Thoracic aorta (tissue), 2 donors: Measurements from ENCODE around the gene PDE4D. TPM values are rescaled to one million over a fixed set of nuclear protein-coding genes. Genes with fewer than 3 reads are reported as not detected.

ENCODE experiments used
- ATAC-seq: fragments of 150-250 bp; one replicate; pipeline ENCODE4 v1.8.0; 2017; ENCODE audit warnings: low read depth; ENCODE audit not compliant: insufficient number of reproducible peaks, low FRiP score
- DNase-seq: peaks from one replicate; pipeline ENCODE4 v3.0.0-alpha.2; 2020; ENCODE audit warnings: low spot score
- H3K27ac ChIP-seq, 2 donors: fragments of 200-600 bp; sonication (generic); 1 replicate in 1 of 2; 2 replicates in 1 of 2; pipeline ENCODE4 v1.5.1; 2016; ENCODE audit warnings: mild to moderate bottlenecking in 2 of 2, moderate library complexity in 2 of 2
- H3K27me3 ChIP-seq: fragments of 200-600 bp; sonication (generic); replicated peaks from 2 replicates; pipeline ENCODE4 v1.6.0; 2016; ENCODE audit warnings: mild to moderate bottlenecking; ENCODE audit not compliant: insufficient read depth
- H3K36me3 ChIP-seq: fragments of 200-600 bp; sonication (generic); one replicate; pipeline ENCODE4 v1.5.1; 2016
- H3K4me1 ChIP-seq, 2 donors: fragments of 200-600 bp; sonication (generic); 1 replicate in 1 of 2; 2 replicates in 1 of 2; pipeline versions ENCODE4 v1.5.1 to v1.6.0; 2016; ENCODE audit warnings: low read depth in 2 of 2, mild to moderate bottlenecking in 1 of 2; ENCODE audit not compliant: control insufficient read depth in 1 of 2
- H3K4me3 ChIP-seq: fragments of 200-600 bp; sonication (generic); 2 replicates; pipeline ENCODE4 v1.5.1; 2016; ENCODE audit warnings: mild to moderate bottlenecking
- H3K9me3 ChIP-seq: fragments of 200-600 bp; sonication (generic); 2 replicates; pipeline ENCODE4 v1.5.1; 2016
- total RNA-seq, 2 donors: library from RNA; depleted of rRNA; stranded (reverse); fragments of >200 nt; gene quantifications; one replicate each; pipeline versions ENCODE4 v1.1.0 to v1.2.3, GENCODE V29; 2016
- TF ChIP-seq, protein P1 (sequence below): fragments of 200-600 bp; sonication (generic); IDR thresholded peaks from one replicate; pipeline ENCODE4 v1.5.1; 2019; ENCODE audit warnings: antibody characterized with exemption

The PDE4D gene
- total RNA-seq, 2 donors from 2014 or later: 34.0 to 85.8 TPM

DNA sequence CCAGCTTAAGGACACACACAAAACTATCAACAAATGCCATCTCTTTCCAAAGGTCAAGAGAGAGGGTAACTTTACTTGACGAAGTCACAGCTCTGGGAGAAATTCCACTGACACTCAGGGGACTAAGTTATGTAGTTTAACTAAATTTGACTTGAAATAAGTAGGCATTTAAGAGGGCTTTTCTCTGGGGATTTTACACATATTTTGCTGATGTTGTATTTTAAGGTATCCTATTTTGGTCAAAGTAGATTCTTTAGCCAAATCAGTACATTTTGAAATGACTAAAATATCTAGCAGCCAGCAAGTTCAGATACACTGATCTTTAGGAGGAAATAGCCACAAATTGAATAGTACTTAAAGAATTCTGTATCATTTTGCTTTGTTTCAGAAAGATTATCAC, 652.0 kb downstream of the PDE4D start:
- no peaks in the 10 kb centered on the region for H3K9me3 ChIP-seq
- H3K4me1 ChIP-seq: peaks cover 3 to 24% of the 10 kb centered on the region in 2 donors
- ATAC-seq (no peak), DNase-seq (no peak)
- TF ChIP-seq, protein P1, sequence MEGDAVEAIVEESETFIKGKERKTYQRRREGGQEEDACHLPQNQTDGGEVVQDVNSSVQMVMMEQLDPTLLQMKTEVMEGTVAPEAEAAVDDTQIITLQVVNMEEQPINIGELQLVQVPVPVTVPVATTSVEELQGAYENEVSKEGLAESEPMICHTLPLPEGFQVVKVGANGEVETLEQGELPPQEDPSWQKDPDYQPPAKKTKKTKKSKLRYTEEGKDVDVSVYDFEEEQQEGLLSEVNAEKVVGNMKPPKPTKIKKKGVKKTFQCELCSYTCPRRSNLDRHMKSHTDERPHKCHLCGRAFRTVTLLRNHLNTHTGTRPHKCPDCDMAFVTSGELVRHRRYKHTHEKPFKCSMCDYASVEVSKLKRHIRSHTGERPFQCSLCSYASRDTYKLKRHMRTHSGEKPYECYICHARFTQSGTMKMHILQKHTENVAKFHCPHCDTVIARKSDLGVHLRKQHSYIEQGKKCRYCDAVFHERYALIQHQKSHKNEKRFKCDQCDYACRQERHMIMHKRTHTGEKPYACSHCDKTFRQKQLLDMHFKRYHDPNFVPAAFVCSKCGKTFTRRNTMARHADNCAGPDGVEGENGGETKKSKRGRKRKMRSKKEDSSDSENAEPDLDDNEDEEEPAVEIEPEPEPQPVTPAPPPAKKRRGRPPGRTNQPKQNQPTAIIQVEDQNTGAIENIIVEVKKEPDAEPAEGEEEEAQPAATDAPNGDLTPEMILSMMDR: no peak
- H3K4me3 ChIP-seq: no peak overlapping the region
- no peaks in the 10 kb centered on the region for H3K27me3 ChIP-seq
- no peak overlapping the region for H3K27ac ChIP-seq
- H3K36me3 ChIP-seq: no peaks in the 10 kb centered on the region

- Histone ChIP-seq H3K9me3 (no peaks in the 10 kb centered on the region), H3K4me1 (peaks cover 3 to 20% of the 10 kb centered on the region in 2 donors), H3K27me3 (no peaks in the 10 kb centered on the region), H3K27ac (no peak overlapping the region), H3K4me3 (no peak overlapping the region), H3K36me3 (no peaks in the 10 kb centered on the region)
- TF ChIP-seq, protein P1: no peak
- no peak for DNase-seq
- ATAC-seq: no peak
Observed at GRCh38 chr5:59241119-59241518, 652.4 kb downstream of the PDE4D start.

DNA sequence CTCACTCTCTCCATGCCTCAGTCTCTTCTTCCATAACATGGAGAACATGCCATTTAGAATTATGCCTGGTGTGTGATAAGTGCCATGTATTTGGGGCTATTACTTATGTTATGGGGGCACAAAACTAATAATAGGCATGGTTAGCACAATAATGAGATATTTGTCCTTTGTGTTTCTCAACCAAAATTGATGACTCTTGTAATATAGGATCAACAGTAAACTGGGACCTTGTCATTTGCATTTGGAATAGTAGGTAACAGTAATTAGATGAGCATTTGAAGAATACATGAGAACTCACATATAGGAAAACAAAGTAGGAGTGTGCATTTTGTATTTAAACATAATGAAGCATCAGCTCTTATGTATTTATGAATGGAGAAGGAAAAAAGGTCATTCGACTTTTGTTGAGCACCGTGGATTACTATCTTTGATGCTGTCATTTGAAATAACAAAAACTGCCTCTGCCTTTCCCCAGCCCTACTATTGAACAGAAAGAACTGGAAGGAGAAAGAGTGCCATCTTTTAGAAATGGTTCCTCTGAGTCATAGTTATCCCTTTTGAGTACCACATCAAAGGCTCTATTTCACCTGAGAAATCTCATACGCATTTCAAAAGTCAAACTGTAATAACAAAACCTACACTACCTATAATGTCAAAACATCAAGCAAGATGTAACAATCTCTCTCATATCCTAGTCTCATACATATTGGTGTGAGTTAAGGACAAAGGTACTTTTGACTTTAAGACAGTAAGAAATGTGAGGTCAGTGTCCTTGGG, 655.2 kb downstream of the PDE4D start:
- Histone ChIP-seq H3K27ac (no peak overlapping the region), H3K4me3 (no peak overlapping the region), H3K4me1 (peaks cover 0 to 10% of the 10 kb centered on the region in 2 donors), H3K36me3 (no peaks in the 10 kb centered on the region), H3K27me3 (no peaks in the 10 kb centered on the region), H3K9me3 (no peaks in the 10 kb centered on the region)
- ATAC-seq (no peak), DNase-seq (no peak)
- TF ChIP-seq, protein P1: no peak

DNA sequence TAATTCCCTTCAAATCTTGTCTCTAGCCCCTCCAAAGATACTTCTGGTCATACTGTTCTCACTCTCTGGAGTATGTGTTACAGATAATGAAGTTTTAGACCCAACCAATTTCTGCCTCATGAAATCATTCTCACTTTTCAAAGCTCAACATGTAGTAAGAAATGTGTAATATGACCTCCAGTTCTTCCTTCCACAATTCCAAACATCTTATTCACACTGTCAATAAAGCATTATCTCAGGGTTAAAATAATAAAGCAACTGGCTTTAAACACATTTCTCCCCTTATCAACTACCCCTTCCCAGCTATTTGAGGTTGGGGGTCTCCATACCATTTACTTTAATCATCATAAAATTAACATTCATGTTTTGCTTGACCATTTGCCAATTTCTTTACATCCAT, 656.5 kb downstream of the PDE4D start:
- Histone ChIP-seq H3K27ac (no peak overlapping the region), H3K4me3 (no peak overlapping the region), H3K36me3 (no peaks in the 10 kb centered on the region), H3K9me3 (no peaks in the 10 kb centered on the region), H3K27me3 (no peaks in the 10 kb centered on the region), H3K4me1 (peaks cover 0 to 8% of the 10 kb centered on the region in 2 donors)
- TF ChIP-seq, protein P1: no peak
- ATAC-seq (no peak), DNase-seq (no peak)

DNA sequence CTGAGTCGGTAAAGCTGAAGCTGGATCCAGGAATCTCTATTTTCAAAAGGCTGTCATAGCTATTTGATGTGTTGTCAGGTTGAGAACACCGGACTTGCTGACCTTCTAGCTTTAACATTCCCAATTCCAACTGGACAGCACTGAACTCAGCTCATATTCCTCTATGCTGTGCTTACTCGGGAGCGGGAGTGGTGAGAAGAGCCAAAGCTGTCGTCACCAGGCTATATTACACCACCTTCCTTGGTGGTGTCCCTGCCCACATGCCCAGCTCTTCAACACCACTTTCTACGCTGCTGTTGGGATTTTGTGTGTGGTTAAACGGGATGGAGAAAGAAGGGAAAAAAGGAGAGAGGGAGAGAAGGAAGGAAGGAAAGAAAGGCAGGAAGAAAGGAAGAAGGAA, 657.1 kb downstream of the PDE4D start:
- TF ChIP-seq, protein P1: no peak
- H3K27ac ChIP-seq: no peak overlapping the region
- H3K9me3 ChIP-seq: no peaks in the 10 kb centered on the region
- H3K36me3 ChIP-seq: no peaks in the 10 kb centered on the region
- H3K4me3 ChIP-seq: no peak overlapping the region
- peaks cover 0 to 3% of the 10 kb centered on the region in 2 donors for H3K4me1 ChIP-seq
- DNase-seq: no peak
- H3K27me3 ChIP-seq: no peaks in the 10 kb centered on the region
- ATAC-seq: no peak
